Hematopoietic multipotent progenitor cell treated with erythropoietin and hydrocortisone succinate and interleukin-3 and kit ligand, for 4 days (in vitro differentiated cells): Measurements from ENCODE around the gene RORB.

ENCODE experiments used
- DNase-seq: peaks from one replicate; pipeline ENCODE4 v3.0.0-alpha.2; 2015

RORB gene

DNA sequence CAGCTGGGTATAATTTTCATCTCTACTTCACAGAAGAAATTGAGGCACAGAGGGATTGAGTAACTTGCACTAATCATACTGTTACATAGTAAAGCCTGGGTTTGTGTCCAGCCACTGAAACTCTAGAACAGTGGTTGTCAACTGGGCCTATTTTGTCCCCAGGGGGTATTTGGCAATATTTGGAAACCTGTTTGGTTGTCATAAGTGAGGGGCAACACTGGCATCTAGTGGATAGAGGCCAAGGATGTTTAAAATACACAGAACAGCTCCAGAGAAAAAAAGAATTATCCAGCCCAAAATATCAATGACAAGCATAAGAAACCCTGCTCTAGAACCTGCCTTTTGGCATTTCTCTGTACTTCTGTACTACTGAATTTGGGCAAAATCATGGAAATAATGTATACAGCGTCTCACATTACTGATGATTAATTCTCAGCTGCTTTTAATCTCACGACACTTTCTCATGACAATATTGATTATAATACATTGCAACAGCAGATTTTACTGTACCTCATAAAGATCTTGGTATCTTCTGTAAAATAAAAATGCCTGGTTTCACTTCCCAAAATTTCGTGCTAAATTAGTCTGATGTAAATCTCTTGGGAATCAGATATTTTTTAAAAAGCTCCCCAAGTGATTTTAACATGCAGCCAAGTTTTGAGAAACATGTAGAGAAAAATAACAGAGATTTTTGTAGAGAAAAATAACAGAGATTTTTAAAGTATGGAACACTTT, 112.7 kb downstream of the RORB start:
- no peak for DNase-seq

DNA sequence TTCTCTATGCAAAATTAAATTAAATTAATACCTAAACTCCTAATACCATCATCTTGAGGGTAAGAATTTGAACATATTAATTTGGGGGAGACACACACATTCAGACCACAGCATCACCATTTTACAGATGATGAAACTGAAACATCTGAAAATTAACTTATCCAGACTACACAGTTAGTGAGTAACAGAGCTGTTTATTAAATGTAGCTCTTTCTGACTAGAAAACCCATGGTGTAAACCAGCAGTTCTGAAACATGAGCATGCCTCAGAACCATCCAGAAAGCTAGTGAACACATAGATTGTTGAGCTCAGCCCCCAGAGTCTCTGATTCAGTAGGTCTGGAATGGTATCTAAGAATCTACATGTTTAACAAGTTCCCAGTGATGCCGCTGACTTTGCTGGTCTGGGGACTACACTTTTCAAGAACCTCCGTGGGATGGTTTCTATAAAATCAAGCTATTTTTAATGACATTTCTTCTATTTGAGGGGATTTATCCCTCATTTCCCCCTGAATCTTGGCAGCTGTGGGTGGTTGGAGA, 113.5 kb downstream of the RORB start:
- DNase-seq = no peak

DNA sequence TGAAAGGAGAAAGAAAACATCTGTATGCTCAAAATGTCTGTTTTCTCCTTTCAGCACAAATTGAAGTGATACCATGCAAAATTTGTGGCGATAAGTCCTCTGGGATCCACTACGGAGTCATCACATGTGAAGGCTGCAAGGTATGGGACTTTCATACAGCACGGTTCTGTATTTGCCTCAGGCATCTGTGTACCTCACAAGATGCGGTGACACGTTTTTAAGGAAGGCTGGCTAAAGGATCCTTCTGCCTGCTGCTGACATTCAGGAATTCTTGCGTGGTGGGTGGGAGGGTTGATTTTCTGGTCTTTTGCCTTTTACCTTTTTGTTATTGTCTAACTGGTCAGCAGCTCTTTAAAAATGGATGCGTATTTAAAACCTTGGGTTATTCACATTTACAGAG, 133.1 kb downstream of the RORB start:
- no peak for DNase-seq

DNA sequence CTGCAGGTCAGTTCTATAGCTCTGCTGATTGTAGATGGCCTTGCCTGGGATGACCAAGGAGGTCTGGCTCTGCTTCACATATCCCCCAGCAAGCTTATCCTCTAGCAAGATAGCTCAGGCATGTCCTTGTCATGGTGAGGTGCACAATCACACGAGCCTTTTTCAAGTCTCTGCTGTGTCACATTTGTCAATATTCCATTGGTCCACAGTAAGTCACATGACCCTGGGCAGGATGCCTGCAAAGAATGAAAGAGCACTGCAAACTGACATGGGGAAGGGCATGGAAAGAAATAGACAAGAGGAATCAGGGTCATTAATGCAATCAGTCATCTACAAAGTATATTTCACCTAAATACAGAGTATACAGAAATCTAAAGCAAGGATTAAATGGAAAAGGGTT, 142.0 kb downstream of the RORB start:
- no peak for DNase-seq

DNA sequence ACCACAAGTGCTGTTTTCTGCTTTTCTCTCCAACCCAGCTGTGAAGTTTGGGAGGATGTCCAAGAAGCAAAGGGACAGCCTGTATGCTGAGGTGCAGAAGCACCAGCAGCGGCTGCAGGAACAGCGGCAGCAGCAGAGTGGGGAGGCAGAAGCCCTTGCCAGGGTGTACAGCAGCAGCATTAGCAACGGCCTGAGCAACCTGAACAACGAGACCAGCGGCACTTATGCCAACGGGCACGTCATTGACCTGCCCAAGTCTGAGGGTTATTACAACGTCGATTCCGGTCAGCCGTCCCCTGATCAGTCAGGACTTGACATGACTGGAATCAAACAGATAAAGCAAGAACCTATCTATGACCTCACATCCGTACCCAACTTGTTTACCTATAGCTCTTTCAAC, 145.2 kb downstream of the RORB start:
- DNase-seq = no peak

DNA sequence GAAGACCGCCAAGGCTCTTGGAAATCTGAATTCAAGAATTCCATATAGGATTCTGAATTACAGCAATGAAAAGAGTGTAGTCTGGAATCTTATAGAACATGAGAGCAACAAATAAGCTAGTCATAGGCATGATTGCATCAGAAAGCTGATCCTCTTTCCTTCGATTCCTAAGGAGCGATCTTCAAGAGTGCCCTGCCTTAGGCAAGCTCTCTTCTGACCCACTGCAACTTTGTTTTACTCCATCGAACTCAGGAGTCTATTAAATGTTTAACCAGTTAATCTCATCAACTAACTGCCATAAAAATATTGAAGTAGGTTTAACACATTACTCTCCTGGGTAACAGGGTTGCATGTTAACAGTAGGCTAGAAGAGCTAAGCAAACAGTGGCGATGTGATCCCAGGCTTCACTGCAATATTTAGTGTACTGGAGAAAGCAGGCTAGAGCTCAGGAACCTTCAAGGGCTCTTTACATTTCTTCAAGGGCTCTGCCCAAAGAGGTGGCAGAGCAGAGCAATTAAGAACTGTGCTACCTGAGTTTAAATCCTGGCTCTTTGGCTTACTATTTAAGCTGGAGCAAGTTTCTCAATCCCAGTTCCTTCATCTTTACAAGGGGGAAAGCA, 146.3 kb downstream of the RORB start:
- no peak for DNase-seq

DNA sequence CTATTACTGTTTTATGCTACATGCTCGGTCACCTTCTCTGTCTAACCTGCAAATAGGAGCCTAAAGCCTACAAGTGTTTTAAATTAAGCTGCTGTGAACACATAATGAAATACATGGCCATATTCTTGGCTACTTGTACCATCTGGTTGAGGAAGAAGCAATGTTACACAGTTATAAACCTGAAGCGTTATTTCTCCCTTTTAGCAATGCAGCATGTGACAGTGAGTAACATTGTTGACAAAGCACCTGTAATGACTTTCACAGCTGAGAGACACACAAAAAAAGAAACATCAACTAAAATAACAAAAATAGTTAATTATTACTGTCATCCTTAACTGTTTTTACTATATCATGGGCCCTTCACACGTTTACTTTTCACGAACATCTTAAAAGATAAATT, 146.9 kb downstream of the RORB start:
- DNase-seq = no peak

DNA sequence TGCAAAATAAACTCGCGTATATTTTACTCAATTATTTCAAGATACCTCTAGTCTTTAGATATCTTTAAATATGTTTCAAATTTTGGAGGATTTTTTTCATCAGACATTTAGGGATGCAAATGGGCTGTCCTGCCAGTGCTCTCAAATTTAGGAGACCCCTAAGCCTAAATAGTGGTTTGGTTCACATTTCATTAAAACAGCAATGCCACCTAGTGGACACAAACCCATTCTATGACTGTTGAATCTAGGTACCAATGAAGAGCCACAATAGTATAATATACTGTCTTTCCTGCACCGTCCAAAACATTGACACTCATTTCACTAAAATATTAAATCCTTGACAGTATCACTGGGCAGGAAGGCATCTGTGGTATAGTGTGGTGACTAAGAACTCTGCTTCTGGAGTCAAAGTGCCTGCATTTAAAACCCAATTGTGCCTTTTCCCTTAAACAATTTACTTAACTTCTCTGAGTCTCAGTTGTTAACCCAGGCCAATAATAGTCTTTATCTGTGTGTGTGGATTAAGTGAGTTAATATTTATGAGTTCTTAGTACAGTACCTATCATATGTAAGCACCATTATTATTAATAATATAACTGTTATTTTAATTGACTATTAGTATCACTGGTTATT, 148.0 kb downstream of the RORB start:
- DNase-seq = peak; percentile 42

DNA sequence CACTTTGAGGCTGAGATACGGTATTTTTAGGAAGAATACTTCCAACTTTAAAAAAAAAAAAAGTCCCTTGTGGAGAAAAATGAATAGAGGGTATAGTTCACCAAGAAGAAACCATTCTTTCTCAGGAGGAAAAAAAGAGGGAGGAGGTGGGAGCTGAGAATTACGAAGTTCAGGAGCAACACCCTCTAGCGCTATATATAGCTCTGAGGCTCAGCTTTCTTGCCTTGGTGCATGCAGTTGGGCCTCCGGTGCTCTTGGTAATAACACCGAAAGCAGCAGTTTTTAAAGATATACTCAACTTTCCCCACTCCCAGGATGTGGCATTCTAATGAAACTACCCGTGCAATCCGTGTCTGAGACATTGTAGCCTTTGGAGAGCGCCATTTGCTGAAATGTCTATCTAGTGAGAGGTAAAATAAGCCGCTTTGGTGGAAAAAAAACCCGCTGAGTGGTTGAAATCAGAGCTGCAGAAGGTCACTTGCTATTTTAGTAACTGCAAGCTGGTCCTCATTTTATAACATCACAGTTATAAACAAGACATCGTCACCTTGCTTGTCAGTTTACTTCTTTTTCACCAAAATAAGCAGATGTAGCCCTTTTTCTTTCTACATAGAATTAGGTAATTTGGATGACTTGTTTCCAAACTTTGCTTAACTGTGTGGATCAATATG, 156.4 kb downstream of the RORB start:
- DNase-seq = no peak

DNA sequence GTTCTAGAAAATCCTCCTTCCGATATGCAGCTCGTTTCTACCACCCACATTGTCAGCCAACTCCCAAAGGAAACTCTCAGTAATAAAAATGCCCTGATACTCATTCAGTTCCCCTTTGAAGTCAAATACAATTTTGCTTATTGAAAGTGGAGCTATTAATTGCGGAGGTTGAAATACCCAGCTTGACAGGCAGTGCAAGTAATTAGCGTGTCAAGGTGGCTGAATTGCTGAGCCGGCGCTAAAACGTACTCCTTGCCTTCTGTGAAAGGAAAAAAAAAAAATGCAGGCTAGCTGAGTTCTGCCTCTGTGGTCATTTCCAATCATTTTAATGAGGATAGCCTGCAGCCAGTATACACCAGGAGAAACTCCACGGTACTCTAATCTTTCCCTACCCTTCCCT, 165.5 kb downstream of the RORB start:
- DNase-seq = no peak

DNA sequence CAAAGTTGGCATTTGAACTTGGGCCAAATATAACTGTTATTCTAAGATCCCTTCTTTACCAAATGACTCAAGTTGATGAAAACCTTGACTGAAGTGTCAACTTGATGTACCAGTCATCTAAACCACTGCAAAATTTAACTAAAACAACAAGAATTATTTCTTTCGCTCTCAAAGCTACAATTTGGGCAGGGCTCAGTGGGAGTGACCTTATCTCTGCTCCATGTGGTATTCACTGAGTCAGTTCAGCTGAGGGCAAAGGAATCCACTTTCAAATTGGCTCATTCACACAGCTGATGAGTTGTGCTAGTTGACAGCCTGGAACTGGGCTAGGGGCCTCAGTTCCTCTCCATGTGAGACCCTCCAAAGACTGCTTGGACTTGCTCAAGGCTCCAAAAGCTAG, 166.3 kb downstream of the RORB start:
- no peak for DNase-seq

DNA sequence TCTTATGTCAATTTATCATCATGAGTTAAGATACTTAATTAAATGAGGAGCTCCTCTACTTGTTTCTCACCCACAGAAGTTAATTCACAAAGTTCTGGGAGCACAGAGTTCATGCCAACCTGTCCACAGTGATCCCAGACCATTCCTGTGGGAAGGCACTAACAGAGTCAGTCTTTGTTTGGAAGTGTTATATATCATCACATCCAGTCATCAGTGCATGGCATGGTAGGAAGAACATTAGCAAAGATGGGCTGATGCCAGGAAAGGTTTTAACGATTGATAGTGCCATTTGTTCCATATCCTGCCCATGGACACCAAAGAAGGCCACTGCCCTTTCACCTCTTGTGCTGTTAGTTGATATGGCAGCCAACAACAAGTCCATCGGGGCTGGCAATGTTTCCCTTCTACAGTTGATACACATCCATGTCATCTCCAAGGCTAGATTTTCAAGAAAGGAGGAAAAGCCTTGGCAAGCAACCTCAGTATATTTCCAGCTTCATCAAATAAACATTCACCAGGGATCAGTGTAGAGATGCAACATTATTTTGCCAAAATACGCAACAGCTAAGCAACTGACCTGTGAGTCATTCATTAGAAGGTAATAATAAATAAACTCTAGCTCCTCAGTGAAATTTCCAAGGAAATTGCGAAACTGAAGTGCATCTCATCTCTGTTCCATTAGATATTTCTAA, 169.6 kb downstream of the RORB start:
- DNase-seq = no peak

DNA sequence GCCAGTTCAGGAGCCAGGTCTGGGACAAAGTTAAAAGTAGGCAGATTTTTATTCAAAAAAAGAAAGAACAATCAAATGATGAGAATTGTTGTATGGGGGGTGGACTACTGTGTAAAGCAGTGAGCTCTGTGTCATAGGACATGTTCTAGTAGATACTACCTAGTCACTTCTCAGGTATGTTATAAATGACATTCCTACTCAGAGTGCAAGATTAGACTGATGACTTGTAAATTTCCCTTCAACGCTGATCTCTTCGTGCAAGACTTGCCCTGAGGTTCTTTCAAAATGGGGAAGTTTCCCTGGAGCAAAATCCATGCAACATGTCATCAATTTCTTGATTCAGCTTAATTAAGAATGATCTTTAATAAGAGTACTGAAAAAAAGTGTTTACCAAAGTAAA, 175.1 kb downstream of the RORB start:
- no peak for DNase-seq

DNA sequence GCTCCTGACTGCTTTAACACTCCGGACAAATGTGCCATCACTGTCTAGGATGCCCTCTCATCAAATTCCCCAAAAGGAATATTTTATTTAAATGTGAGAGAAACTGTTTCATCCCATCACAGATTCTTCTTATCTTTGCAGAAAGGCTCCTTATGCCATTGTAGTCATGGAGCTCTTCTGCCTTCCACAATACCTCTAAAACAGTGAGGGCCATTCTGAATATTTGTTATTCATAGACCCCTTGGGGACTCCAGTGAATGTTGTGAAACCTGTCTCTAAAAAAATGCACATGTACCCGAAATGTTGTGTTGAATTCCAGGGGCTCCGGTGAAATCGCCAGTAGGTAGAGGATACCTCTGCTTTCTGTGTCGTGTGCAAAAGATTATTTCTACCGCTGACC, 176.9 kb downstream of the RORB start:
- DNase-seq = no peak

DNA sequence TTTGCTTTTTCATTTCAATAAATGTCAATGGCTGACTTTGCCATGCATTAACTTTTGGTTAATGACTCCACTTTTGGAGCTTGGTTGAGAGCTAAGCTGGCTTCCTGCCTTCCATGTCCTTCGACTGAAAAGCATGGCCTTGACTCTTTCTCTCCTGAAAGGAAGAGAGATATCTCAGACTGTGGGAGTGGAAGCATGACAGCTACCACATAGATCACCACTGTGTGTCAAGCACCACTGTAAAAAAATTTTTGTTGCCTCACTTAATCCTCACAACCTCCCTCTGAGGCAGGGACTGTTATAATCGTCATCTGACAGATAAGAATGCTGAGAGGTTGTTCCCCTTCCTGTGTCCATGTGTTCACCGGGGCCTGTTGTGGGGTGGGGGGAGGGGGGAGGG, 184.8 kb downstream of the RORB start:
- peak; percentile 0 for DNase-seq

DNA sequence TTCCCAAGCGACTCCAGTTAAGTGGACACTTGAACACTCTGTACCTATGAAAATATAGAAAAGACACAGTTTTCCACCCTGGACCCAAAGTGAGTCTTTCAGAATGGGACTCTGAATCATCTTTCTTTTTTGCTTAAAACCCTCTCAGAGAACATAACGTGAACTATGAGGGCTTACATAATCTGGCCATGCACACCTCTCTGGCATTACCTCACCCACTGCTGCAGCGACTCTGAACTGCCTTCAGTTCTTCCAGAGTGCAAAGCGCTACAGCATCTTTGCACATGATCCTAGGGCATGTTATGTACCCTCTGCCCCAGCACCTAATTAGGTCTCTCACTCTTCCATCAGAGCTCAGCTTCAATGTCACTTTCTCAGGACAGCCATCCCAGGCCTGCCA, 186.2 kb downstream of the RORB start:
- DNase-seq = no peak

DNA sequence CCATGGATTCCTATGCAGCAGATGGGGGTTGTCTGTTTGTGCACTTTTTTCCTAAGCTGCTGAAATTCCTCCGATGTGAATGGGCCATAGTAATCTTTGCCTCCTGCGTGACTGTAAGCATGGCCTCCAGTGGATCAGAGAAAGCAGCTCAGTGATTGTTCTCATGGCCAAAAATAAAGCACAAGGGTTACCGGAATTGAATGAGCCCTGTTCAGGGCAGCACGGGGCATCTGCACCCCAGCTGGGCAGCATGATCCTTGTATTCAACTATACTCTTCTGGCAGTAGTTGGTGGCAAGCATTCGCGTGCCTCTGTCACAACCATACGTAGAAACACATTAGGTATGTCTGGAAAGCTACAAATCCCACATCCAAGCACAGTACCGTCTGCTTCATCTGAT, 193.9 kb downstream of the RORB start:
- no peak for DNase-seq

DNA sequence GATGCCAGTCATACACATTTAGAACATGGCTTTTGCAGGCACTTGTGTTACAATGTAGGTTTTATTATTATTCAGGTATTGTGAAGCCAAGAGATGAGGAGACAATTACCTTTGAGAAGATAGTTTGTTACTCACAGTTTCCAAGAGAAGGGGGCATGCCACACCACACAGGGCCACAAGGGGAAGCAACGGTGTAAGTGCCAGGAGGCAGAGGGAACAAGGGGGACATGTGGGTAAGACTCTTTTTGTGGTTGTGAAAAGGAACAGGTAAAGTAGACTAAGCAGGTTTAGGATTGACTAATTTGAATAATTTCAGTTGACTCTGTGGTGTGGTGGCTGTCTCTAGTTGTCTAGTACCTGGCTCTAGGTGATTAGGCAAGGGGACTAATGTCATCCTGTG, 199.4 kb downstream of the RORB start:
- DNase-seq = peak; percentile 1

DNA sequence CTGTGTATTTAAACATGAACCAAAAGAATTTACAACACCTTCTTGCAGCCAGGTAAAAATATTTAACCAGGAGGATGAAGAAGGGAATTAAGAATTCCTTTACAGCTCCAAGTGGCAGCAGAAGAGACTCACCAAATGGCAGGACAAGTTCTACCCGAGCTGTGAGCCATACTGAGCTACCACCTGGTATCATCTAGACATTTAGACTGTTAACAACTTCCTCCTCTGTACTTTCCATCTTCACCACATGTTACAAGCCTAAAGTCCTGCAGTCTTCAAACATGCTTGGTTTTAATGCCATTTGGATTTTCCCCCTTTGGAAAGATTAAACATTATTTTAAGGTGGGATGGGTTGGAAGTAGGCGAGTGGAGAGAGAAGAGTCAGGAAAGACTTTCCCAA, 200.4 kb downstream of the RORB start:
- no peak for DNase-seq

DNA sequence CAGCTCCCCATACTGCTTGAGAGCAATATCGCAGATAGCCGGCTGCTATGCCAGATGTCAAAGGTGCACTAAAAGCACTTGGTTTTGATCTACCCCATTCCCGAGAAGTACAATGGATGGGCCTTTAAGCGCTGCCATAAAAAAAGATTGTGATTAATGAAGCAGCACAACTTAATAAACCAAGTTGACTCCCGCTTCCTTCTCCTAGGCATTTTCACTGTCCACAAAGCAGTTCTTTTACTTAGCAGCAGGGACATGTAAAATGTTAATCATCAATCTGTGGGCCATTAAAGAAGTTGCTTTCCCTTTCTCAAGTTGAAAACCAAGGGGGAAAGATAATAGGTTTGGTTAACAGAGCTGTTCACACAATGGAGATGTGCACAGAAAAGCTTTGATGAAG, 214.2 kb downstream of the RORB start:
- no peak for DNase-seq

DNA sequence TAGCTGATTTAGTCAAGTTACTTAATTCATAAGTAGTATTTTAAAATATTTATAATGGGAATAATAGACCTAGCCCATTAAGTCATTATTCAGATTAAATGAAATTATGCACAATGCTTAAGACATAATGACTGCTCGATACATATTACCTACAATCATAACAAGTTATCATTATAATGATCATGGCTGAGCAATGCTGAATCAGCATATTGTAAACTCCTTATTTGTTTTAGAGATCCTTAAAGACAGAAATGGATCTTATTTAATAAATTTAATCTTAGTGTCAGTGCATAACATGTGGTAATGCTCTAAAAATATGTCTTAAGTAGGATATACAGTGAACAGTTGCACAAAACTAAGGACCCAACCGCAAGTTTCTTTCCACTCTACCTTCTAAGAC, 221.6 kb downstream of the RORB start:
- DNase-seq = no peak

DNA sequence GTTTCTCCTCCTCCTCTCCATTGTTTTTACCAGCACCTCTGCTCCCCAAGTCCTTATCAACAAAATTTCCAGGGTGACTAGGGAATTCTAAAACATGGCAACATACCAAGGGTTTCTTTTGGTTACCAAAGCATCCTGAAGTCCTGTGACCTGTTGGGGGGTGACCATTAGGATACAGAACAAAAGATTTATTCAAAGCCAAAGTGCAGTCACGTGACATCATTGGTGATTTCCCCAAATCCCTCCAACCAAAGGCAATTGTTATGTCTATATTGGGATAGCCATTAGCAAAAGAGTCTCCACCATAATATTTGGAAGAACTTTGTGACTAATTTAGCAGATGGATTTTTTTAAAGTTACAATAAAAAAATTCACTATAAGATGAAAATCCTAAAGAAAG, 222.2 kb downstream of the RORB start:
- DNase-seq = no peak
